Astrocyte of the hippocampus (primary cell): ENCODE data around the gene FUT3.

Experiments used
- DNase-seq: peaks from one replicate; pipeline ENCODE4 v3.0.0; 2011; ENCODE audit warnings: low read depth, low spot score

The FUT3 gene

DNA sequence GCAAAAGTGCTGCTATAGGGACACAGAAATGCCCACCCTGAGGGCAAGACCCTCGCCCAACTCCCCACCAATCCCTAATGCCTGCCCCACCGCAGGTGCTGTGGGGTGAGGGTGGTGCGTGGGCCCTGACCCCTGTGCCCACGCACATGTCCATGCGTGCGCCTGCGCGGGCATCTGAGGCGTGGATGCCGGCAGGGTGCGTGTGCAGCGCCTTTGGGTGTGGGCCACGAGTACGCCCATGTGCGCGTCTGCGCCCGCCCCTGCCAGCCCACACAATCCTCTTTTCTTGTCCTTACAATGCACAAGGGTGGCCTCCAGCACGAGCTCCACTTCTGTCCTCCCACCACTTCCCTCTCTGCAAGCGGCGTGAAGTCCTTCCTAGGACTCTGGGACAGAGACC, 26.1 kb downstream of the FUT3 start:
- no peak for DNase-seq

DNA sequence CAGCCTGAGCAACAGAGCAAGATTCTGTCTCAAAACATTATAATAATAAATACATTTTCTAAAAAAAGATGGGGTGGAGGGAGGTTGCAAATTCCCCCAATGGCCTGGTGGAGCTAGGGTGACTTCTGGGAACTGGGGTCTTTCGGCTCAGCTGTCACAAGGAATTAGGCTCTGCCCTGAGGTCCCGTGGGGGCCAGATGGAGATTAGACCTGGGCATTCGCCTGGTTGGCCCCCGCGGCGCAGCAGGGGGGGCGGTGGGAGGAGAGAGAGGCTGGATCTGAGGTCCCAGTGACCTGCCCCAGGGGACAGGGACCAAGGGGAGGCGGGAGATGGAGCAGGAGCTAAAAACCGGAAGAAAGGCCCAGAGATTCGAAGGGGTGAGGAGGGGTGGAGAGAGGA, 26.5 kb downstream of the FUT3 start:
- no peak for DNase-seq

DNA sequence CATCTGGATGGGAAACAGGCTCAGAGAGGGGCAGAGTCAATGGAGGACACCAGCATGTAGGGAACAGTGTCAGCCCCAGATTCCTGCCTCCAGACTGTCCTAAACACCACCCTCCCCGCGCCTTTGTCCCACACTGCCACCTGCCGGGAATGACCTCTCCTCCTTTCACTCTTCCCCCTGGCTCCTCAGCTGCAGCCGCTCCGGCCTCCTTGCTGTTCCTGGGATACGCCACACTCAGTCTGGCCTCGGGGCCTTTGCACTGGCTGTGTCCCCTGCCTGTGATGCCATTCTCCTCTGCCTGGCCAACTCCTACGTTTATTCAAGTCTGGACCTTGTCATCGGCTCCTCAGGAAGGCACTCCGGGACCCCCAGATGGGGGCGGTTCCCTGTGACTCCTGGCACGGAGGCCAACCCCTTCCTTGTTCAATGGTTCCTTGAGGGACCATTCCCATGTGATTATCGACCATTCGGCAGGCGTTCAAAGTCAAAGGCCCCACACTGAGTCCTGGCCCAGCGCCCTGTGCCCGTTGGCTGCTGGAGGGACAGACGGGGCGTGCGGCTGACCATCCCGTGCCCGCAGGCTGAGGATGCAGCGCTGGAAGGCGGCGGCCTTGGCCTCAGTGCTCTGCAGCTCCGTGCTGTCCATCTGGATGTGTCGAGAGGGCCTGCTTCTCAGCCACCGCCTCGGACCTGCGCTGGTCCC, 27.5 kb downstream of the FUT3 start:
- DNase-seq = no peak

DNA sequence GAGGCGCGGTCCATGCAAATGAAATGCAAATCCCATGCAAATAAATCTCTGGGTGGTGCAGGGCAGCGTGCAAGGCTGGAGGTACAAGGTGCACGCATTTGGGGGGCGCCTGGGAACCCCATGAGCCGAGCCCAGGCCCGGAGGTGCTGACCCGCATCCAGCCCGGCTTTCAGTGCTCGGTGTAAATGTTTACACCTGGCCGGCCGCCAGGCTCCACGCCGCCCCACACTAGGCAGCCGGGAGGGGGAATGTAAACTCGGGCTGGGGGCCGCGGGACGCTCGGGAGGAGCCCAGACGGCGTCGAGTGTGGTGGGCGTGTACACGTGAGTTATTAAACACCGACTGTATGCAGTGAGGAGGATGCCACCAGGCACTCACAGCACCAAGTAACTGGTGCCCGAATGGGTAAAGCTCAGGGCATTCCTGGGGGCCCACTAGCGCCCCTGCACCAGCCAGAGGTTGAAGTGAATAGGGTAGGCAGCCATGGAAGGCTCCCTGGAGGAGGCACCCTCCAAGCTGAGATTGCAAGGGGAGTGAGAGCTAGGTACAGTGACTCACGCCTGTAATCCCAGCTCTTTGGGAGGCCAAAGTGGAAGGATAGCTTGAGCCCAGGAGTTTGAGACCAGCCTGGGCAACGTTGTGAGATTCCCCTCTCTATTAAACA, 28.9 kb downstream of the FUT3 start:
- DNase-seq = no peak

DNA sequence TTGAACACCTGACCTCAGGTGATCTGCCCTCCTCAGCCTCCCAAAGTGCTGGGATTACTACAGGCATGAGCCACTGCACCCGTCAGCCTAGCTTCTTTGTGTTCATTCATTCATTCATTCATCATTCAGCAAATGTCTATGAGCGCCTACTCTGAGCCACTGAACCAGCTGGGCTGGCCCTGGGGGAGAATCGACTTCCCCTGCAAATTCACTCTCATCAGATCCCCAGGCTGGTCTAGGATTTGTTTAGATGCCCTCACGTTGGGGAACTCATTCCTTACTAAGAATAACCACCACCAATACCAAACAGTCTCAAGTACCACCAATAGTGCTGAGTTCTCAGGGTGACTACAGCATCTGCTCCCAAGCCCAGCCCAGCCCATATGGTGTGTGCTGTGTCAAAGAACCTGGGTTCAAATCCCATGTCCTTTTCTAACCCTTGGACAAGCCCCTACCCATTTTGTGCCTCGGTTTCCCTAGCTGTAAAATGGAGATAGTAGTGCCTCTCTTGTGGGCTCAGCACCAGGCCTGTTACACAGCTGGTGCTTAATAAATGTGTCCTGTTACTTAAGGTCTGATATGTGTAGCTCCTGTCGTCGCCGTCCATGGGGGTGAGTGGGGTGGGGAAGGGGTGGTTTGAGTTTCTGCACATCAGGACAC, 29.6 kb downstream of the FUT3 start:
- no peak for DNase-seq

DNA sequence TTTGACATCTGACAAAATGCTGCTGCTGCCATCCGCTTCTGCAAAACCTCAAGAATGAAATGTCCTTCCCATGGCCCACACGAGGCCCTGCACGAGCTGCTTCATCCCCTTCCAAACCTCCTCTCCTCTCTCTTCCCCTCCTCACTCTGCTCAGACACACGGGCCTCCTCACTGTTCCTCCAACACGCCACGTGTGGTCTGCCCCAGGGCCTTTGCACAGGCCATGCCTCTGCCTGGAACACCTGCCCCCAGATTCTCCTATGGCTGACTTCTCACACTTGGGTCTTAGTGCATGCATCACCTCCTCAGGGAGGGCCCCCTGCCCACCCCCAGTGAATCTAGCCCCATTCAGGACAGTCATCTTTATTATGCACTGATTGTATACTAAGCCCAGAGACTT, 30.5 kb downstream of the FUT3 start:
- no peak for DNase-seq

DNA sequence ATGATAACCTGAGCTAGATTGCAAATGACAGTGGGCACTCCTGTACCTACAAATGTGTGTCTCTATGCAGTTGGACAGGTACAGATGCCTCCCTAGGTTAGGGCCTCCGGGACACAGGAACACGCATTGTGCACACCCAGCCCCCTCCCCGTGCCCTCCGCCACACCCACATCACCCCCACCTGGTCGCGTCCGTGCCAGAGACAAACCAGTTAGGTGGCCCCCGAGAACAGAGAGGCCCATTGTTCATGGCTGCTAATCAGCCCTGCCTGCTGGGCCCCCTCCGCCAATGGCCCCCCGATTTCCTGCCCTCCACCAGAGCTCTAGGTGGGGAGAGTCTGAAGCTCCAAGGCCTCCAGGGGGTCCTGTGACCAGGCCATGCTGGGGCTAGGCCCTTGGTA, 32.7 kb downstream of the FUT3 start:
- DNase-seq = no peak

DNA sequence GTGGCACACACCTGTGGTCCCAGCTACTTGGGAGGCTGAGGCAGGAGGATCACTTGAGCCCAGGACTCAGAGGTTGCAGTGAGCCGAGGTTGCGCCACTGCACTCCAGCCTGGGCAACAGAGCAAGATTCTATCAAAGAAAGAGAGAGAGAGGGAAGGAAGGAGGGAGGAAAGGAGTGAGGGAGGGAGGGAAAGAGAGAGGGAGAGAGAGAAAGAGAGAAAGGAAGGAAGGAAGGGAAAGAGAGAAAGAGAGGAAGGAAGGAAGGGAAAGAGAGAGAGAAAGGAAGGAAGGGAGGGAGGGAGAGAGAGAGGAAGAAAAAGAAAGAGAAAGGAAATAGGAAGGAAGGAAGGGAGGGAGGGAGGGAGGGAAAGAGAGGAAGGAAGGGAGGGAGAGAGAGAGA, 34.0 kb downstream of the FUT3 start:
- DNase-seq = no peak

DNA sequence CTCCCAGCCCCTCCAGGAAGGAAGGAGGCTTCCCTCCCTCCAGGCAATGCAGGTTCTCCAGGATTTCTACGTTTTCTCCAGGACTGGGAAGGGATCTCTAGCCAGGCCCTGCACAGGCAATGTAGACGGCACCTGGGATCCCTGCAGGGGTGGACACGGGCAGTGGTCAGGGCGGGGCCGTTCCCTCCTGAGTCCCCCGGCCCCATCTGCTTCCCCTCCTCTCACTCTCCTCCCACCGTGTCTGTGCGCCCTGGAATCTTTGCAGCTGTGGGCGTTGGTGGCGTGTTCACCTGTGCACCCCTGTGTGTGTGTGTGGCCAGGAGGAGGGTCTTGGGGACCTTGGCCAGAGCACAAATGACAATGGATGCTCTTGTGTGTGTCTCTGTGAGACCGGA, 36.4 kb downstream of the FUT3 start:
- no peak for DNase-seq

DNA sequence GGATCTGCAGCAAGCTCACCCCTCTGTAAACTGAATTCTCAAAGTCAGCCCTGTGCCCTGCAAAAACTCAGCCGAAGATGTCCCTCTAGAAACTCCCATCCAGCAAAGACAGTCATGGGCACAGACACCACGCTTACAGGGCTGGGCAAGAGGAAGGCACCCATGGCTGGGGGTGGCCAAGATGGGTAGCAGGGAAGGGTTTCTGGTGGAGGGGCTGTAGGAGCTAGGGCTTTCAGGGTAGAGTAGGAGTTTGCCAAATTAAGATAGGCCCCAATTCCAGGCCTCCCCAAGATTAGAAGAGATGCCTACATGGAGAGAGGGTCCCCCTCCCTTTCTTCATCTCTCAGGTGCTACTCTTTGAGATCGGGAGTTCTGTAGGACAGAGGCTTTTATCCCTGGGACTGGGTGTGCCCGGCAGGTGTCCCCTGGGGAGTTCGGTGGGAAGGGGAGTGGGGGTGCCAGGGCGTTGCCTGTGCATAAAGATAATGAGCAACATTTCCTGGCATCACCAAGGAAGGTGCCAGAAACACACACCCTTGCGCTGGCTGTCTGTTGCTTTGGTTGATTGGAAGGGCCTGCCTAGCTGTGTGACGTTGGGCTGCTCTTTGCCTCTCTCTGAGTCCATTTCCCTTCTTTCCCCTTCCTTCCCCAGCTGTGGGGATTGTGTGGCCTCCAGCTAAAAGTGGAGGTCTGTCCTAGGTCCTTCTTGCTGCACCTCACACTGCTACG, 37.0 kb downstream of the FUT3 start:
- DNase-seq = no peak

DNA sequence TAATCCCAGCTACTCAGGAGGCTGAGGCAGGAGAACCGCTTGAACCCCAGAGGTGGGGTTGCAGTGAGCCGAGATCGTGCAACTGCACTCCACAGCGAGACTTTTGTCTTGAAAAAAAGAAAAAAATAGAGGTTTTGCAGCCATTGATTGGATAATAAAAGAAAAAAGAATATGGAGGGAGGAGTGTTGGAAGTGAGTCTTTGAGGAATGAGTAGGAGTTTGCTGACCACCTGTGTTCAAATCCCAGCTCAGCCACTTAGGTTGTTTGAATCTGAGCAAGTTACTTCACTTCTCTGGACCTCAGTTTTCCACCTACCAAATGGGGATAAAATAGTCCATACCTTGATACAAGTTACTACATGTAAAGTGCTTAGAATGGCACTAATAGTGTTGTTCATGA, 40.1 kb downstream of the FUT3 start:
- DNase-seq = no peak

DNA sequence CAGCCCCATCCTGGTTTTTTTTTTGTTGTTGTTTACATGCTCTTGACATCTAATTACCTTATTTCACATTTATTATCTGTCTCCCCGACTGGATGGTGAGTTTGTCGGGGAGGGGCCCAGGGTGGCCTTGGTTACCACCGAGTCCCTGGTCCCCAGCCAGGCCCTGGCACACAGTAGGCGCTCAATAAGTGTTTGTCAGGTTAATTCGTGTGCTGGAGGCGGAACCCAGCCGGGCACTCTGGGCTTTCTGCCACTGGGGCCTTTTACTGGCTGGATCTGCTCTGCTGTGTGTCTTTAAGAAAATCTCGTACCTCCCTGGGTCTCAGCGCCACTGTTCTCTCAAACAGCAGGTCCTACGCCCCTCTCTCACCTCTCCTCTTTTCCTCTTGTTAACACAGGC, 41.8 kb downstream of the FUT3 start:
- no peak for DNase-seq

DNA sequence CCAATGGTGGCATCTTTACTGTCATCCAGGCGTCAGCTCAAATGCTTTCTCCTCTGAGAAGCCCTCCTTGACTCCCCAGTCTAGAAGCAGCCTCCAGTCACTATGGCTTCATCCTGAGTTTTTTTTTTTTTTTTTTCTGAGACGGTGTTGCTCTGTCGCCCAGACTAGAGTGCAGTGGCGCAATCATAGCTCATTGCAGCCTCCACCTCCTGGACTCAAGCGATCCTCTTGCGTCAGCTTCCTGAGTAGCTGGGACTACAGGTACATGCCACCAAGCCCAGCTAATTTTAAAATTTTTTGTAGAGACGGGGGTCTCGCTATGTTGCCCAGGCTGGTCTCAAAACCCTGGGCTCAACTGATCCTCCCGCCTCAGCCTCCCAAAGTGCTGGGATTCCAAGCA, 42.2 kb downstream of the FUT3 start:
- DNase-seq = no peak

DNA sequence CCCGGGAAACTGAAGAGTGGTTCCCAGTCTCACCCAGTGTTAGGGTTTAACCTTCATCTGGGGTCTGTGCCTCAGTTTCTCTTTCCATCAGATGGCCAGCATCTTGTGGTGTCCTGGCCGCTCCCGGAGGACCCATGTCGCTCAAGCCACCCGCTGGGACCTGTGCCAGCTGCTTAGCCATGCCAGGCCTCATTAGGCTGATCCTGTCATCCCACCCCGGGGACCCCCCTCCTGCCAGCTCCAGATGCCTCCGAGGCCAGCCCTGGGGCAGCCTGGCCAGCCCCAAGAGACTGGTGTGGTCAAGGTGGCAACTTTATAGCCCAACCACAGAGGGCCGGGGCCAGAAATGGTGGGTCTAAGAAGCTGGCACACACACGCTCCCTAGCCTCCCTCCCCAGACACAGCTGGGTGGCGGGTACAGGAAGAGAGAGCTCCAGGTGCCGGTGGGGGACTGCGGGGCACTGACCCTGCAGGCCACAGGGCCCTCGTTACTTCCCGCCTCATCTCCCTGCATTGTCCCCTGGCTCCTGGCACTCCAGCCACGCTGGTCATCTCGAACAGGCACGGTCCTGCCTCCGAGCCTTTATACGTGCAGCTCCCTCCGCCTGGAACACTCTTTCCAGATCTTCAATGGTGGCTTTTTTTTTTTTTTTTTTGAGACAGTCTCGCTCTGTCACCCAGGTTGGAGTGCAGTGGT, 43.0 kb downstream of the FUT3 start:
- DNase-seq = no peak

DNA sequence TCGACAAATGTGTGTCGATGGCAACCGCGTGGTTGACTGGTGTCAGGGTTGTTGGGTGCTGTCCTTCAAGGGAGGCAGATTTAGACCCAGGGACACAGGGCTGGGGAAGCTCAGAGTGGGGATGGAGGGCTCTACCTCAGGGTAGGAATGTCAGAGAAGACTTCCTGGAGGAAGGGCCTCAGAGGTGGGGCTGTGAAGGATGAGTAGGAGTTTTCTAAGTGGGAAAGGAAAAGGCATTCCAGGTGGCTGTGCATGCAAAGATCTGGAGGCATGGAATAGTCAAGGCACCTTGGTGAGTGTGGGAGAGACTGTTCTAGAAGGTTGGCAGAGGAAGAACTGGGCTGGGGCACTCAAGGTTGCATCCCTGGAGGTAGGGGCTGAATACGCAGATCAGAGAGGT, 44.3 kb downstream of the FUT3 start:
- DNase-seq = no peak

DNA sequence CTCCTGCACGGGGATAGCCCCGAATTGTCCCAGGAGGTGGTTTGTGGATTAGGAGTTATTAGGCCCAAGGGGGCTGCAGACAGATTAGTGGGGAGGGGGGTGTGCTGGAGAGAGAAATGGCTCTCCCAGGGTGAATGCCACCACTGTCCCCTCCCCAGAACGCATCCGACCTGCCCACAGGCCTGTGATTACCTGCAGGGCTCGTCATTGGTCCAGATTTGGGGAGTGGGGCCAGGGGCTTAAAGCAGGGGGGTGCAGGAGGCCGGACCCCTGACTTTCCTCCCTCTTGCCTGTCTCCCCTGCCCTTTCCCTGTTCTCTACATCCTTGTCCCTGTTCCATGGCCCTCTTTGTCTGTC, 45.1 kb downstream of the FUT3 start:
- DNase-seq = no peak

DNA sequence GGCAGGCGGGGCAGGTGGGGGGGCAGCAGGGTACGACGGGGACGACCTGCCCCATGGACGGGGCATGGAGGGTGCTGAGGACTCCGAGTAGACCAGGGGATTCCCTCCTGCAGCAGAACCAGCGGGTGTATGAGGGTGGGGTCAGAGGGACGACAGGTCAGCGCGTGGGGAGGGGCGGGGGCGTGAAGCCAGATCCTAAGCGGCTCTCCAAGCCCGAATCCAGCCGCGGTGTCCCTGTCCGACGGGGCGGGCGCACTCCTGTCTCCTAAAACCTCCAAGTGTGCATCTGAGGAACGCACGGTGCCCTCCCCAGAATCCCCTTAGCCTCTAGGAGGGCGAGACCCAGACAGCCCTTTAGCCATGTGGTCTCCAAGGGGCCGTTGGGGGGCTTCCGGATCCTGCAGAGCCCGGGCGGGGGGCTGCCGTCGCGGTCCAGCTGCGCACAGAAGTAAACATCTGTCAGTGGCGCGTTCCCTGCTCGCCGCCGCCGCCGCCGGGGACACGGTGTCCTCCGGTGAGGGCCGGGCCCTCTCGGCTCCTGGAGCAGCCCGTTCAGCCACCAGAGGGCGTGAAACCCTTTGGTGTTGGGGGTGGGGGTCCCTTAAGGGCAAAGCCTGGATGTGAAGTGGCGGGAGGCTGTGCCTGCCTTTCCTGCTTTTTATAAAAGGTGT, 45.7 kb downstream of the FUT3 start:
- peak; percentile 77 for DNase-seq

DNA sequence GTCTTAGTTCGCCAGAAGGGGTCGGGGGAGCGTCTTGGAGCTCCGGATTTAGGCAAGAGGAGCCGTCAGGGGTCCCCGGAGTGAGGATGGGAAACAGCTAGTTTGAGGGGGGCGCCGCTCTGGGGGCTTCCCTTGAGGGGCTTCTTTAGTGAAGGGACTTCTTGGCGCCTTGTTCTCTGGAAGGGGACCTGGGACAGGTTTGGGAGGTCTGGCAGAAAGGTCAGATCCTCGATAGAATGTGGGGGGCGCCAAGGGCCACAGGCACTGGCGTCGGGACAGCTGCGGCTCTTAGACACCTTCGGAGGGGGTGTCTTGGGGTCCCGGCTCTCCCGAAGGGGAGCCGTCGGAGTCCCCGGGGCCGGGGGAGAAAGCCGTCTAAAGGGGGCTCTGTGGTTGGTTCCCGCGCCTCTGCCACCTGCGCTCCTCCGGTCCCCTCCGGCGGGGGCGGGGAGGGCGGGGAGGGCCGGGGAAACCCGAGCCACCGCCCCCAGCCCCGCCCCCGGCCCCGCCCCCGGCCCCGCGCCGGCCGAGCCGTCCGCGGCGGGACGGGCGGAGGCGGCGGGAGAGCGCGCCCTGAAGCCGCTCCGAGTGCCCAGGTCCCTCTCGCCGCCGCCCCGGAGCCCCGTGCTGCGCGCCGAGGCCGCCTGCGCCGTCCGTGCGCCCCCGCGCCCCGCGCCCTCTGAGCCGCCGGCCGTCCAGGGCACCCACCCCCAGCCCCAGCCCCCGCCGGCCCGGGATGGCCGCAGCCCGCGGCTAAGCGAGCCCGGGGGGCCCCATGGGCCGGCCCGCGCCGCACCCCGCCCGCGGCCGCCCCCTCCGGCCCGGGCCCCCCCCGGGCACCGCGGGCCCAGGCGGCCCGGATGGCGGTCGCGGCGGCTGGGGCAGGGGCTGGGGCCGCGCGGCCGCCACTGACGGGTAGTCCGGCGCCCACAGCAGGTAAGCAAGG, 46.5 kb downstream of the FUT3 start, which contains the start of gene NRTN:
Gene NRTN, plus strand, starts transcription at position 552 of the 946 bp plus-strand sequence. CDS start 19,099 bp downstream, outside the sequence.
- no peak for DNase-seq

DNA sequence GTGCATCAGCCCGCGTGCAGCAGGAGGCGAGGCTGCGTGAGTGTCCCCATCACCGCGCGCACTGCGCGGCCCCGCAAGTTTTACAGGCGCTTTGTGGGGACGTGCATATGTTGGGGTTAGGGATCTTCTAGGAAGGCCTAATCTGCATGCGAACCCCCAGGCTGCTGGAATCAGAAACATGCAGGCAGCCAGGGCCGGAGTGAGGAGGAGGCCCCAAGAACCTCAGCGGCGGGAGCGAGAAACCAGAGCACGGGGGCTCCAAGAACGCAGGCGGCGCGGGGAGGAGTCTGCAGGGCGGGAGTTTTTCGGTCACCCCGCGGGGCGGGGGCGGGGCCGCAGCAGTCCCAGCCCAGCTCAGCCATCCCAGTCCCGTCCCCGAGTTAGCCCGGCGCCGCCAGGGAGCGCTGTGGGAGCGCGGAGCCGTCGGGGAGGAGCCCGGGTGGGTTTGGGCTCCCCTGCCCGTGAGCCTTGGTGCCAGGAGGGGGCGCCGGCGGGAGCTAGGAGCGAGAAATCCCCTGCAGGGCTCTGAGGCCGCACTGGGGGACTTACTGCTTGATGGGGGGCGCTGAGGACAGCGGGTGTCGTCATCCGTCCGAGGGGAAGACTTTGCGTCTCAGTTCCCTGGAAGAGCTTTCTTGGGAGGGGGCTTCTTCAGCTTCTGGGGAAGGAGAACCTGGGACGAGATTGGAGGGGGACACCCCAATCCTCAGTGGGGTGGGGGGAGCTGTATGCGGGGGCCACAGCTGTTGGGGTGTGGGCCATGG, 47.3 kb downstream of the FUT3 start:
- peak; percentile 95 for DNase-seq

DNA sequence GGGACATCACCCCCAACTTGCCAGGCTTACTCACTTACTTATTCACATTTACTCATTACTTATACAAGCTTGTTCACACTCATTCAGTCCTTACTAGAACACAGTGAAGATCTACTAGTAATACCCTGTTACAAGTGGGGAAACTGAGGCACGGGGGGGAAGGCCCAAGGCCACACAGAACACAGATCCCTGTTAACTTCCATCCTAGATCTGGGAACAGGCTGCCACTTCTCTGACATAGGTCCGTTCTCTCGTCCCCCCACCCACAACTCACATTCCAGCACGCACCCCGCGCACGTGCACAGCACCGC, 47.9 kb downstream of the FUT3 start:
- DNase-seq = no peak
